ENCODE results near the gene IGF2R.

The IGF2R gene

GRCh38 chr6:160041608-160042007, 72.7 kb downstream of the IGF2R start:
- DNase-seq (ENCODE audit: low spot score) = no peak
- TF ChIP-seq CTCF (IDR thresholded peaks at IDR 0.05; ENCODE audit: extremely low read depth, missing control alignments) = no peak

GRCh38 chr6:160042014-160042773, 73.3 kb downstream of the IGF2R start:
- no peak for DNase-seq (ENCODE audit: low spot score)

GRCh38 chr6:160042788-160043301, 74.0 kb downstream of the IGF2R start:
- DNase-seq (ENCODE audit: low spot score) = no peak
- TF ChIP-seq CTCF (IDR thresholded peaks at IDR 0.05; ENCODE audit: extremely low read depth, missing control alignments) = no peak

More at GRCh38 chr6:160042014-160042773, 73.3 kb downstream of the IGF2R start:
- no peak for TF ChIP-seq CTCF (IDR thresholded peaks at IDR 0.05; ENCODE audit: extremely low read depth, missing control alignments)

GRCh38 chr6:160043784-160044183, 74.9 kb downstream of the IGF2R start:
- no peak for TF ChIP-seq CTCF (IDR thresholded peaks at IDR 0.05; ENCODE audit: extremely low read depth, missing control alignments)
- DNase-seq (ENCODE audit: low spot score) = no peak

GRCh38 chr6:160044687-160045086, 75.8 kb downstream of the IGF2R start:
- TF ChIP-seq CTCF (IDR thresholded peaks at IDR 0.05; ENCODE audit: extremely low read depth, missing control alignments) = no peak
- no peak for DNase-seq (ENCODE audit: low spot score)

- TF ChIP-seq CTCF (IDR thresholded peaks at IDR 0.05; ENCODE audit: extremely low read depth, missing control alignments) = no peak
- no peak for DNase-seq (ENCODE audit: low spot score)
Observed at GRCh38 chr6:160048471-160048870, 79.6 kb downstream of the IGF2R start.

GRCh38 chr6:160049346-160049745, 80.5 kb downstream of the IGF2R start:
- TF ChIP-seq CTCF (IDR thresholded peaks at IDR 0.05; ENCODE audit: extremely low read depth, missing control alignments) = no peak
- no peak for DNase-seq (ENCODE audit: low spot score)
